CD4-positive, alpha-beta memory T cell (primary cell): ENCODE data around the gene IPP. TPM values are rescaled to one million over a fixed set of nuclear protein-coding genes. Genes with fewer than 3 reads are reported as not detected.
"Not testable (repeated sequence)": the region's sequence is repeated elsewhere in the genome, so short reads cannot be mapped to it uniquely, and the experiment has no call there.

Experiments used
- CTCF ChIA-PET: fragments of 350-600 bp; sonication (Branson Sonifier 250); formaldehyde crosslinking; loops from one replicate; lab custom pipeline; 2021; ENCODE audit warnings: inconsistent platforms; ENCODE audit not compliant: partially characterized antibody; lab: Charles Lee
- POLR2A ChIA-PET: fragments of 350-600 bp; sonication (Branson Sonifier 250); formaldehyde crosslinking; loops from one replicate; lab custom pipeline; 2021; ENCODE audit not compliant: partially characterized antibody; lab: Charles Lee
- DNase-seq, 5 donors: peaks; one replicate each; pipeline versions ENCODE4 v3.0.0 to v3.0.0-alpha.2; 2020 to 2022; ENCODE audit warnings: mixed read lengths in 1 of 5
- H3K27ac ChIP-seq: one replicate; pipeline ENCODE4 v1.7.0; 2013; ENCODE audit warnings: low read depth, low read length
- H3K27me3 ChIP-seq: 2 replicates; pipeline ENCODE4 v1.7.0; 2013; ENCODE audit warnings: mild to moderate bottlenecking, low read length, moderate library complexity; ENCODE audit not compliant: insufficient read depth
- H3K36me3 ChIP-seq: 2 replicates; pipeline ENCODE4 v1.7.0; 2013; ENCODE audit warnings: mild to moderate bottlenecking, low read length, moderate library complexity; ENCODE audit not compliant: insufficient read depth
- H3K4me1 ChIP-seq: 2 replicates; pipeline ENCODE4 v1.7.0; 2013; ENCODE audit warnings: mild to moderate bottlenecking, low read length, moderate library complexity; ENCODE audit not compliant: insufficient read depth
- H3K4me3 ChIP-seq, 2 donors: one replicate each; pipeline ENCODE4 v1.7.0; 2013; ENCODE audit warnings: low read length in 2 of 2, mild to moderate bottlenecking in 1 of 2
- H3K9me3 ChIP-seq, 2 donors: one replicate each; pipeline ENCODE4 v1.7.0; 2013; ENCODE audit warnings: low read length in 2 of 2, control low read depth in 1 of 2; ENCODE audit not compliant: control insufficient read depth in 1 of 2
- H3K27ac Mint-ChIP-seq, 7 donors: one replicate each; pipeline ENCODE4 v1.8.0; 2020 to 2021; ENCODE audit warnings: mixed read lengths in 7 of 7, mild to moderate bottlenecking in 6 of 7, inconsistent platforms in 3 of 7, moderate library complexity in 3 of 7
- H3K27me3 Mint-ChIP-seq, 2 donors: one replicate each; pipeline ENCODE4 v1.8.0; 2020 to 2021; ENCODE audit warnings: mixed read lengths in 2 of 2
- H3K36me3 Mint-ChIP-seq, 2 donors: one replicate each; pipeline ENCODE4 v1.8.0; 2020 to 2021; ENCODE audit warnings: mixed read lengths in 2 of 2, inconsistent platforms in 1 of 2, mild to moderate bottlenecking in 1 of 2
- H3K4me1 Mint-ChIP-seq, 4 donors: one replicate each; pipeline ENCODE4 v1.8.0; 2020 to 2021; ENCODE audit warnings: mixed read lengths in 4 of 4, mild to moderate bottlenecking in 1 of 4
- H3K4me3 Mint-ChIP-seq, 8 donors: one replicate each; pipeline ENCODE4 v1.8.0; 2020 to 2021; ENCODE audit warnings: mixed read lengths in 8 of 8, mild to moderate bottlenecking in 7 of 8, moderate library complexity in 6 of 8, inconsistent platforms in 3 of 8
- H3K9me3 Mint-ChIP-seq, 8 donors: one replicate each; pipeline ENCODE4 v1.8.0; 2020 to 2021; ENCODE audit warnings: mixed read lengths in 8 of 8, mild to moderate bottlenecking in 5 of 8, inconsistent platforms in 3 of 8, moderate library complexity in 1 of 8
- intact Hi-C: fragments of 100-400 bp; cut with micrococcal nuclease; formaldehyde crosslinking; loops from one replicate; pipeline ENCODE4 v1.15.1; 2023
- polyA plus RNA-seq, 2 donors: library from polyadenylated mRNA; unstranded; fragments of 300-500 nt; fragmentation: Illumina TruSeq; gene quantifications; one replicate each; pipeline ENCODE4 v1.2.3, GENCODE V29; 2021
- total RNA-seq, 2 experiments: library from RNA; stranded (reverse); gene quantifications; one replicate each; pipeline ENCODE4 v1.2.3, GENCODE V29; 2021

Gene IPP
- total and polyA plus RNA-seq, 4 experiments from 2014 or later = 9.0 to 19.7 (median 16.9) TPM

GRCh38 chr1:45721207-45721606, 29.2 kb downstream of the IPP start:
- Histone ChIP-seq H3K4me3 (no peak overlapping the region), H3K27me3 (no peaks in the 10 kb centered on the region), H3K36me3 (peaks cover 4% of the 10 kb centered on the region), H3K4me1 (no peaks in the 10 kb centered on the region), H3K27ac (no peak overlapping the region), H3K9me3 (no peaks in the 10 kb centered on the region)
- ChIA-PET CTCF (no interaction called here), POLR2A (no interaction called here)
- peaks cover 0 to 12% of the 10 kb centered on the region in 2 donors for H3K36me3 Mint-ChIP-seq
- H3K9me3 Mint-ChIP-seq = no peaks in the 10 kb centered on the region
- intact Hi-C loops = no loop called here
- no peaks in the 10 kb centered on the region for H3K27me3 Mint-ChIP-seq
- no peaks in the 10 kb centered on the region for H3K4me1 Mint-ChIP-seq
- H3K4me3 Mint-ChIP-seq = no peak overlapping the region
- no peak overlapping the region for H3K27ac Mint-ChIP-seq
- DNase-seq = no peak

GRCh38 chr1:45718289-45718688, 32.2 kb downstream of the IPP start:
- intact Hi-C loops = no loop called here
- Histone ChIP-seq H3K9me3 (no peaks in the 10 kb centered on the region), H3K4me3 (no peak overlapping the region), H3K27me3 (no peaks in the 10 kb centered on the region), H3K4me1 (no peaks in the 10 kb centered on the region), H3K36me3 (peaks cover 11% of the 10 kb centered on the region), H3K27ac (no peak overlapping the region)
- peaks cover 12 to 30% of the 10 kb centered on the region in 2 donors for H3K36me3 Mint-ChIP-seq
- DNase-seq = no peak
- H3K9me3 Mint-ChIP-seq = no peaks in the 10 kb centered on the region
- no peaks in the 10 kb centered on the region for H3K4me1 Mint-ChIP-seq
- H3K4me3 Mint-ChIP-seq = no peak overlapping the region
- POLR2A ChIA-PET = interaction anchor here (1.0 kb wide), 1 partner anchor 33 kb away, joined by 4 read pairs; the partner anchor contains the start of gene GPBP1L1
- H3K27ac Mint-ChIP-seq = peak overlapping the region in 2 of 7 donors; percentile 46 to 52
- H3K27me3 Mint-ChIP-seq = no peaks in the 10 kb centered on the region
- CTCF ChIA-PET = interaction anchor here (0.8 kb wide), 1 partner anchor 17 kb away, joined by 4 read pairs; no protein-coding TSS in a partner anchor

- Mint-ChIP-seq H3K36me3 (peaks cover 12 to 27% of the 10 kb centered on the region in 2 donors), H3K27ac (peak overlapping the region in 1 of 7 donors; percentile 8)
- H3K4me3 Mint-ChIP-seq, DNase-seq, H3K27me3 ChIP-seq, intact Hi-C loops, H3K4me3 ChIP-seq, H3K9me3 ChIP-seq, CTCF ChIA-PET, H3K4me1 ChIP-seq, H3K27me3 Mint-ChIP-seq, H3K27ac ChIP-seq, H3K4me1 Mint-ChIP-seq, H3K9me3 Mint-ChIP-seq: not testable (repeated sequence)
- POLR2A ChIA-PET = interaction anchor here (0.5 kb wide), 1 partner anchor 779 kb away, joined by 3 read pairs; no protein-coding TSS in a partner anchor
- H3K36me3 ChIP-seq = peaks cover 11% of the 10 kb centered on the region
Measured at GRCh38 chr1:45717386-45717785, 33.1 kb downstream of the IPP start.

- DNase-seq = no peak
- Histone ChIP-seq H3K9me3 (no peaks in the 10 kb centered on the region), H3K4me1 (no peaks in the 10 kb centered on the region), H3K4me3 (no peak overlapping the region), H3K27ac (no peak overlapping the region), H3K36me3 (peaks cover 11% of the 10 kb centered on the region), H3K27me3 (no peaks in the 10 kb centered on the region)
- Mint-ChIP-seq H3K4me3 (no peak overlapping the region), H3K27me3 (no peaks in the 10 kb centered on the region), H3K36me3 (peaks cover 15 to 29% of the 10 kb centered on the region in 2 donors), H3K9me3 (no peaks in the 10 kb centered on the region), H3K27ac (no peak overlapping the region), H3K4me1 (no peaks in the 10 kb centered on the region)
- intact Hi-C loops = no loop called here
- CTCF ChIA-PET = no interaction called here
- POLR2A ChIA-PET = no interaction called here
Measured at GRCh38 chr1:45716700-45717099, 33.8 kb downstream of the IPP start.

- ChIA-PET POLR2A (no interaction called here), CTCF (no interaction called here)
- Mint-ChIP-seq H3K36me3 (peaks cover 20 to 29% of the 10 kb centered on the region in 2 donors), H3K4me3 (no peak overlapping the region), H3K9me3 (no peaks in the 10 kb centered on the region), H3K27me3 (no peaks in the 10 kb centered on the region), H3K27ac (peak overlapping the region in 1 of 7 donors; percentile 43), H3K4me1 (no peaks in the 10 kb centered on the region)
- intact Hi-C loops = no loop called here
- H3K4me1 ChIP-seq = no peaks in the 10 kb centered on the region
- peaks cover 7% of the 10 kb centered on the region for H3K36me3 ChIP-seq
- H3K27me3 ChIP-seq = no peaks in the 10 kb centered on the region
- no peak overlapping the region for H3K27ac ChIP-seq
- H3K9me3 ChIP-seq = no peaks in the 10 kb centered on the region
- no peak for DNase-seq
- H3K4me3 ChIP-seq = no peak overlapping the region
Measured at GRCh38 chr1:45713711-45714110, 36.7 kb downstream of the IPP start.

- POLR2A ChIA-PET = no interaction called here
Measured at GRCh38 chr1:45704637-45705036, 45.8 kb downstream of the IPP start.

GRCh38 chr1:45694823-45695222, 55.6 kb downstream of the IPP start:
- Mint-ChIP-seq H3K36me3 (peaks cover 8 to 36% of the 10 kb centered on the region in 2 donors), H3K4me1 (peaks cover 0 to 16% (median 4%) of the 10 kb centered on the region in 4 donors), H3K4me3 (no peak overlapping the region), H3K27ac (peak overlapping the region in 1 of 7 donors; percentile 25), H3K9me3 (no peaks in the 10 kb centered on the region), H3K27me3 (no peaks in the 10 kb centered on the region)
- Histone ChIP-seq H3K9me3 (no peaks in the 10 kb centered on the region), H3K27me3 (no peaks in the 10 kb centered on the region), H3K36me3 (peaks cover 29% of the 10 kb centered on the region), H3K27ac (no peak overlapping the region), H3K4me3 (no peak overlapping the region), H3K4me1 (peaks cover 4% of the 10 kb centered on the region)
- ChIA-PET POLR2A (interaction anchor here (0.6 to 1.5 kb wide), 3 partner anchors 9 to 456 kb away, joined by 3 to 6 read pairs (median 3); partner anchors contain the start of gene GPBP1L1), CTCF (interaction anchor here (1.1 kb wide), 1 partner anchor 8 kb away, joined by 3 read pairs; the partner anchor contains the start of gene GPBP1L1)
- DNase-seq = no peak
- intact Hi-C loops = no loop called here

More at GRCh38 chr1:45704637-45705036, 45.8 kb downstream of the IPP start:
- no peaks in the 10 kb centered on the region for H3K36me3 ChIP-seq
- intact Hi-C loops = no loop called here
- CTCF ChIA-PET = no interaction called here
- H3K4me1 ChIP-seq = no peaks in the 10 kb centered on the region
- Mint-ChIP-seq H3K36me3 (peaks cover 24 to 27% of the 10 kb centered on the region in 2 donors), H3K9me3 (peaks cover 0 to 9% (median 6%) of the 10 kb centered on the region in 8 donors), H3K4me3 (no peak overlapping the region), H3K4me1 (peaks cover 0 to 2% (median under 1%) of the 10 kb centered on the region in 4 donors), H3K27ac (no peak overlapping the region), H3K27me3 (no peaks in the 10 kb centered on the region)
- no peak for DNase-seq
- no peak overlapping the region for H3K27ac ChIP-seq
- no peak overlapping the region for H3K4me3 ChIP-seq
- H3K9me3 ChIP-seq = no peaks in the 10 kb centered on the region
- no peaks in the 10 kb centered on the region for H3K27me3 ChIP-seq
